ENCODE results near the gene IFT57. TPM values are rescaled to one million over a fixed set of nuclear protein-coding genes. Genes with fewer than 3 reads are reported as not detected.

Gene IFT57
- total and polyA plus RNA-seq, 2 donors from 2014 or later = 64.0 to 70.4 TPM

- no peak for DNase-seq
- H3K27me3 ChIP-seq (ENCODE audit: control insufficient read depth, insufficient read depth, low read length) = no peaks in the 10 kb centered on the region
- H3K27ac ChIP-seq (ENCODE audit: low read depth in 2 of 2, low read length in 2 of 2) = no peak overlapping the region
- intact Hi-C loops (cut with DNase I) = no loop called here
- H3K4me1 ChIP-seq (ENCODE audit: control insufficient read depth in 2 of 3, insufficient read depth in 2 of 3, low read depth in 1 of 3, low read length in 3 of 3) = no peaks in the 10 kb centered on the region
- no peak for FAIRE-seq
- TF ChIP-seq CTCF (IDR thresholded peaks at IDR 0.05; ENCODE audit: borderline replicate concordance, extremely low read depth, insufficient read depth) = no peak
- H3K36me3 ChIP-seq (ENCODE audit: control insufficient read depth in 2 of 3, insufficient read depth in 3 of 3, low read length in 3 of 3) = no peaks in the 10 kb centered on the region
- no peak overlapping the region for H3K9ac ChIP-seq (ENCODE audit: low read length in 3 of 3)
- no peak overlapping the region for H3K4me3 ChIP-seq (ENCODE audit: low read length in 3 of 3)
- H3K9me3 ChIP-seq (ENCODE audit: control insufficient read depth in 2 of 3, insufficient read depth in 1 of 3, low read length in 3 of 3) = no peaks in the 10 kb centered on the region
Observed at GRCh38 chr3:108243243-108243642, 21.0 kb upstream of the IFT57 start.

DNA sequence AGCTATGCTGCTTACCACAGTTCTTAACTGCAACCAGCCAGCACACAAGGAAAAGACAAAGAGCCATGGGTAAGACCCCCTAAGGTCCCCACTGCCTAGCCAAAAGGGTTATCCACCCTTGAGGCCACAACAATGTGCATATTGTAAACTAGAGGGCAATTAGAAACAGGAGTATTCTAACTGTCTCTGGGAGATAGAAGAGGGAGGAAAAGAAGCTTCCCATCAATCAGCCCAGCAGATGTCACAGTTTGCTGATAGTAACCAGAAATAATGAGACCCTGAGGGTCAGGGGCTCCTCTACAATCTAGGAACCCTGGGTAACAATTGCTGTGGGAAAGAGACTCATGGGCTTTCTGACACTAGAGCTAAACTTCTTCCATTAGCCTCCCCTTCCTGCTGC lies 20.6 kb upstream of the IFT57 start:
- DNase-seq (no peak), FAIRE-seq (no peak)
- H3K4me1 ChIP-seq (ENCODE audit: control insufficient read depth in 2 of 3, insufficient read depth in 2 of 3, low read depth in 1 of 3, low read length in 3 of 3) = no peaks in the 10 kb centered on the region
- no peaks in the 10 kb centered on the region for H3K36me3 ChIP-seq (ENCODE audit: control insufficient read depth in 2 of 3, insufficient read depth in 3 of 3, low read length in 3 of 3)
- no peaks in the 10 kb centered on the region for H3K27me3 ChIP-seq (ENCODE audit: control insufficient read depth, insufficient read depth, low read length)
- H3K9ac ChIP-seq (ENCODE audit: low read length in 3 of 3) = no peak overlapping the region
- no peaks in the 10 kb centered on the region for H3K9me3 ChIP-seq (ENCODE audit: control insufficient read depth in 2 of 3, insufficient read depth in 1 of 3, low read length in 3 of 3)
- H3K27ac ChIP-seq (ENCODE audit: low read depth in 2 of 2, low read length in 2 of 2) = no peak overlapping the region
- TF ChIP-seq CTCF (IDR thresholded peaks at IDR 0.05; ENCODE audit: borderline replicate concordance, extremely low read depth, insufficient read depth) = no peak
- intact Hi-C loops (cut with DNase I) = no loop called here
- no peak overlapping the region for H3K4me3 ChIP-seq (ENCODE audit: low read length in 3 of 3)

- TF ChIP-seq CTCF (IDR thresholded peaks at IDR 0.05; ENCODE audit: borderline replicate concordance, extremely low read depth, insufficient read depth) = no peak
- DNase-seq (no peak), FAIRE-seq (no peak)
- Histone ChIP-seq H3K27ac (ENCODE audit: low read depth in 2 of 2, low read length in 2 of 2) (no peak overlapping the region), H3K27me3 (ENCODE audit: control insufficient read depth, insufficient read depth, low read length) (no peaks in the 10 kb centered on the region), H3K4me1 (ENCODE audit: control insufficient read depth in 2 of 3, insufficient read depth in 2 of 3, low read depth in 1 of 3, low read length in 3 of 3) (no peaks in the 10 kb centered on the region), H3K4me3 (ENCODE audit: low read length in 3 of 3) (no peak overlapping the region), H3K9me3 (ENCODE audit: control insufficient read depth in 2 of 3, insufficient read depth in 1 of 3, low read length in 3 of 3) (no peaks in the 10 kb centered on the region), H3K9ac (ENCODE audit: low read length in 3 of 3) (no peak overlapping the region), H3K36me3 (ENCODE audit: control insufficient read depth in 2 of 3, insufficient read depth in 3 of 3, low read length in 3 of 3) (no peaks in the 10 kb centered on the region)
- intact Hi-C loops (cut with DNase I) = no loop called here
Observed at GRCh38 chr3:108241721-108242120, 19.5 kb upstream of the IFT57 start.

- no peak for DNase-seq
- Histone ChIP-seq H3K27me3 (ENCODE audit: control insufficient read depth, insufficient read depth, low read length) (no peaks in the 10 kb centered on the region), H3K9ac (ENCODE audit: low read length in 3 of 3) (no peak overlapping the region), H3K27ac (ENCODE audit: low read depth in 2 of 2, low read length in 2 of 2) (no peak overlapping the region), H3K36me3 (ENCODE audit: control insufficient read depth in 2 of 3, insufficient read depth in 3 of 3, low read length in 3 of 3) (no peaks in the 10 kb centered on the region), H3K9me3 (ENCODE audit: control insufficient read depth in 2 of 3, insufficient read depth in 1 of 3, low read length in 3 of 3) (no peaks in the 10 kb centered on the region), H3K4me1 (ENCODE audit: control insufficient read depth in 2 of 3, insufficient read depth in 2 of 3, low read depth in 1 of 3, low read length in 3 of 3) (no peaks in the 10 kb centered on the region), H3K4me3 (ENCODE audit: low read length in 3 of 3) (no peak overlapping the region)
- no peak for FAIRE-seq
- intact Hi-C loops (cut with DNase I) = no loop called here
- TF ChIP-seq CTCF (IDR thresholded peaks at IDR 0.05; ENCODE audit: borderline replicate concordance, extremely low read depth, insufficient read depth) = no peak
Observed at GRCh38 chr3:108241146-108241545, 18.9 kb upstream of the IFT57 start.
